Hippocampal formation (tissue), 2 donors: ENCODE data around the gene LAX1.
"Not testable (repeated sequence)": the region's sequence is repeated elsewhere in the genome, so short reads cannot be mapped to it uniquely, and the experiment has no call there.

Experiments
- DNase-seq, 2 donors: peaks; one replicate each; lab custom pipeline; 2025; lab: John Stamatoyannopoulos, UW

Gene LAX1, protein sequence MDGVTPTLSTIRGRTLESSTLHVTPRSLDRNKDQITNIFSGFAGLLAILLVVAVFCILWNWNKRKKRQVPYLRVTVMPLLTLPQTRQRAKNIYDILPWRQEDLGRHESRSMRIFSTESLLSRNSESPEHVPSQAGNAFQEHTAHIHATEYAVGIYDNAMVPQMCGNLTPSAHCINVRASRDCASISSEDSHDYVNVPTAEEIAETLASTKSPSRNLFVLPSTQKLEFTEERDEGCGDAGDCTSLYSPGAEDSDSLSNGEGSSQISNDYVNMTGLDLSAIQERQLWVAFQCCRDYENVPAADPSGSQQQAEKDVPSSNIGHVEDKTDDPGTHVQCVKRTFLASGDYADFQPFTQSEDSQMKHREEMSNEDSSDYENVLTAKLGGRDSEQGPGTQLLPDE

DNA sequence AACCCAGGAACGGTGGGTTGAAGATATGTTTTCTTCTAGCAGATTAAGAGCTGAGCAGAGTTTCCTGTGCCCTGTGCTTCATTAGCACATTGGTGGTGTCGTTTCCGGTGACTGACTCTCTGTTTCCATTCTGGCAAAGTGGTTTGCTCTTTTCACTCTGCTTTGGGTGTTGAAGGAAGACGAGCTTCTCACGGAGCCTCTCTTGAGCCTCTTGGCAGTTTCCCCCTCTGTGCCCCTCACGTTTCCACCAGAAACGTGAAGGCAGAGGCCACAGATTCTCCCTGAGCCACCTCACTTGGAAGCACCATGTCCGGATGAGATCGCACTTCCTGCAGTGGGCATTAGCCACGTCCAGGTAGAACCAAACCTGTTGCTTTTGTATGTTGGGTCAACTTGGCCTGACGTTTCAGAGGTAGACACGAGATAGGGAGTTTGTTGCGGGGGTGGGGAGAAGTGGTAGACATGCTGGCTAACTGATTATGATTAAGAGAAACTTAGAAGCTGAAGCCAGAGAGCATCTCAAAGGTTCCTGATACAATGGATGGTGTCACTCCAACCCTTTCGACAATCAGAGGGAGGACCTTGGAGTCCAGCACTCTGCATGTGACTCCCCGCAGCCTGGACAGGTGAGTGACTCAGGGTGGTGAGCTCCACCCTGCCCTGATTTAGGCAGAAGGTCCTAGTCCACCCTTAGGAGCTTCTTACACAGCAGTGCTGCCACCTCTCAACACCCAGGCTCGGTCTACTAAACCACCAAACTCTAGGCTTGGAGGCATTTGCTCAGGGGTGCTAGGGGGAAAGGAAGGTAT, at the start of gene LAX1:
LAX1 (plus strand) TSS at position 155 of the 809 bp plus-strand sequence; CDS start at position 538, 383 bp downstream.
- DNase-seq: no peak

DNA sequence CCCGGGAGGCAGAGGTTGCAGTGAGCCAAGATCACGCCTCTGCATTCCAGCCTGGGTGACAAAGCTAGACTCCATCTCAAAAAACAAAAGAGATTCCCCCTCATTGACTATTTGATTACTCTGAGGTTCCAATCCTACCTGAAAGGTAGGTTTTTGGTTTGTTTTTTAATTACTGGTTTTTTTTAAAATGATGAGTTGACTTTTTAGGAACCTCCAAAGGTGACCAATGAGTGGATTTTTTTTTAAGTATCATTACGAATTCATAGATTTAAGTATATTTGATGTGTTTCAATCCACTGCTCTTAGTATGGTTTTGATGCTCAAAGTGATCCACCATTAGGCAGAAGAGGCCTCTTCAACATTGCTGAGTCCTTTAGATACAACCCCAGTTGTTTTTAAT, 47.9 kb upstream of the LAX1 start:
- no peak for DNase-seq

DNA sequence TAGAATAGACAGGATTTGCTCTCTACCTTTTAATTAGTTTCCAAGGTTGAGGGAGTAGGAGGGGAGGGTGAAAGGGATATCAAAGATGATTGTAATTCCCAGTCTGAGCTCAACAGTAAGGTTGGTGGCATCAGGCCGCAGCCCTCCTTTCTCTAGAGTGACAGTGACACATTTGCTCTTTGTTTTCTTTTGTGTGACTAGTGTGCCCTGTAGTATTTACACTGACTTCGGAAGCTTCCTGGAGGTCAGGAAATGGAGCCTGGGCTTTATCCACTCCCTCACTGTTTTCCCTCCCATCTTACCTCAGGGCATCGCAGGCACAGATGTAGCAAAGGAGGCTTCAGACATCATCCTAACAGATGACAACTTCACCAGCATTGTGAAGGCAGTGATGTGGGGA, 44.7 kb upstream of the LAX1 start:
- DNase-seq: no peak

DNA sequence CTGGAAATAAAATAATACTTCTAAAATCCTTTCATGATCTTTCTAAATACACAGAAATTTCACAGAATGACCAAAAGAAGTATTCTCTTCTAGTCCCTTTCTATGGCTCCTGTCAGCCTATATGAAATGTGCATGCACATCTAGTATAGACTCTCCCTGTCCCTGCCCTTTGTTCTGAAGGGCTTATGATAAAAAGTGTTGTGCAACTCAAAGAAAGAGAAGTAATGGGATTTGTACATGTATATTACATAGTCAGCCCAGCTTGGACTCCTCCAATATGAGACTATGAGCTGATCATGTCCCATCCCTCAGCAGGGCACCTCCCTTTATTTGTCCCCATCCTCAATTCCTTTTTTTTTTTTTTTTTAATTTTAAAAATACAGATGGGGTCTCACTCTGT, 42.1 kb upstream of the LAX1 start:
- DNase-seq: no peak

DNA sequence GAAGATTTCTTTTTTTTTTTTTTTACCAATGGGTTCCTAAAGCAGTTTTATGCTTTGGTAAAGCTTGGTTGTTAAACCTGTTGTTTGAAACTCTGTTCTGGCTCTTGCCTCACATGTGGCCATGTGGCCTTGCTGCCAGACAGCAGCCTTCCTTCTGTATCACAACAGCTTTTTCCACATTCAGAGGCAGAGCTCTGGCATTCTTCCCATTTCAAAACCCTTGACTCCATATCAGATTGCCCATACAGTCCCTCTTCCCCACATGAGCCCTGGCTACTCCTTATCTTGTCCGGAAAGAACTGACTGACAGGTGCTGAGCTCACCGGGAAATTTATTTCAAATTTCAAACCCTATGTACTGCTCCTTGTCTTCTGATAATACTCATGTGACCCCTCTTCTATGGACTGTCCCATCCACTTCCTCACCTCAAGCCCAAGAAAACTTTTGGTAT, 38.5 kb upstream of the LAX1 start:
- no peak for DNase-seq

DNA sequence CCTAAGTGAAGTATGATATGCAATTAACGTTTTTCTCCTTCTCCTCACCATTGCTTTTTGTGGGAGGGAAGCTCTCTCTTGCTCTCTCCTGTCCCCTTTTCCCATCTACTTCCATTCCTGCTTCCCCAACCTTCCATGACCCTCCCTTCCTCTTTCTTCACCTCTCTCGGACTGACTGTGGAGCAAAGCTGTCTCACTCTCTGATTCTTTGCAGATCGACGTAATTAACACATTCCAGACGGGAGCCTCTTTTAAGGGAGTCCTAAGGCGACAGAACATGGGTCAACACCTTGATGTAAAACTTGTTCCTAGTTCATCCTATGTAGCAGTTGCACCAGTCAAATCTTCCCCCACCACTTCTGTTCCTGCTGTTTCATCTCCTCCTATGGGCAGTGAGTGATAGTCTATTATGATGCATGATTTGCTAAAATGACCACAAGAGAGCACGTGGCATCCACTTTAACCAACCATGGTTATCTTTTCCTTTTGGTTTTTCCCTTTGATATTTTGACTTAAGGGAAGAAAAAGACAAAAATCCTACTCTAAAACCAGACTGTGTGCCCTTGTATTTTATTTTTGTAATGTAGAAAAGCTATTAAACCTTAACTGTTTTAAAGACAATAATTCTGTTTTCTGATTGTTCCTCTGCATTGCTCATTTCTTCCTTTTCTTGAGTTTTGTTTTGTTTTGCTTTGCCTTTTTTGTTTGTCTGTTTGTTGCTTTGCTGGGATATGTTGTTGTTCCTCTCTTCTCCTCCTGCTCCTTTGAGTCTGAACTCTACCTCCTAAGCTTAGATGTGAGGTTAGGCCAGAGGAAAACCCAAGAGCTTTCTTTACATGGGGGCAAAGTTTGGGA, 31.7 kb upstream of the LAX1 start:
- DNase-seq: no peak

DNA sequence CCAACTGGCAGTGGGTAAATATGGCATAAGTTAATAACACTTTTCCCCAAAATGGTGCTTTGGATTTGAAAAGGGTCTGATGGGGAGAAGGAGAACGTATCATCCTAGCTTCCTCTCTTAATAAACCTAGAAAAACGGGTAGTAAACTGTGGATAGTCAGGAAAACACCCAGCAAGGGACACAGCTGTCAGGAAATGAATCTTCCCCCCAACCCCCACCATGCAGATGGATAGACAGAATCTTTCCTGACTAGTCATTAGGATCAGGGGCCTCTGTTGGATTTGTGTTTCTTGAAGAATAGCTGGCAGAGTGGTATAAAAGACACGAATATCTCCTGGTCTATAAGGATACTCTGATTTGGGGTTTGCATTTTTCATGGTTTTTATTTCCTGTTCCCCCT, 22.5 kb upstream of the LAX1 start:
- no peak for DNase-seq

DNA sequence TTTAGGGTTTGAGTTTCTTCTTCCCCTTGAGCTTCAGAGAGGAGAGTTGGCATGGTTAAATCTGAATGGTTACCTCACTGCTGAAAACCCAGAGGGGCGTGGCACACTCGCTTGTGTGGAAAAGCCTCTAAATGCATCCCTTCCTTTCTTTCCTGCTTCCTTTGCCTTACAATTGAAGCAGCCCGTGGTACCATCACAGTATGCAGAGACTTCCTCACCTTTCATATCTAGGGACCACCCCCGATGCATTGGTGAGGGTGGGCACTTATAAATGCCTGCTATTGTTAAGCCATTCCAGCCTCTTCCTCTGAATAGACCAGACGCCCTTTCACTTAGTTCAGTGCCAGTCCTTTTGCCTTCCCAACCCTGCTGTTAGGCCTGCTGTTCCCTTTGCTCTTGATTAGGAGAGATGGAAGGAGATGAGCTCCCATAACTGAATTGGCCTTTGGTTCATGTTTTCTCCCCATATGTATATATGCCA, 21.9 kb upstream of the LAX1 start:
- no peak for DNase-seq

DNA sequence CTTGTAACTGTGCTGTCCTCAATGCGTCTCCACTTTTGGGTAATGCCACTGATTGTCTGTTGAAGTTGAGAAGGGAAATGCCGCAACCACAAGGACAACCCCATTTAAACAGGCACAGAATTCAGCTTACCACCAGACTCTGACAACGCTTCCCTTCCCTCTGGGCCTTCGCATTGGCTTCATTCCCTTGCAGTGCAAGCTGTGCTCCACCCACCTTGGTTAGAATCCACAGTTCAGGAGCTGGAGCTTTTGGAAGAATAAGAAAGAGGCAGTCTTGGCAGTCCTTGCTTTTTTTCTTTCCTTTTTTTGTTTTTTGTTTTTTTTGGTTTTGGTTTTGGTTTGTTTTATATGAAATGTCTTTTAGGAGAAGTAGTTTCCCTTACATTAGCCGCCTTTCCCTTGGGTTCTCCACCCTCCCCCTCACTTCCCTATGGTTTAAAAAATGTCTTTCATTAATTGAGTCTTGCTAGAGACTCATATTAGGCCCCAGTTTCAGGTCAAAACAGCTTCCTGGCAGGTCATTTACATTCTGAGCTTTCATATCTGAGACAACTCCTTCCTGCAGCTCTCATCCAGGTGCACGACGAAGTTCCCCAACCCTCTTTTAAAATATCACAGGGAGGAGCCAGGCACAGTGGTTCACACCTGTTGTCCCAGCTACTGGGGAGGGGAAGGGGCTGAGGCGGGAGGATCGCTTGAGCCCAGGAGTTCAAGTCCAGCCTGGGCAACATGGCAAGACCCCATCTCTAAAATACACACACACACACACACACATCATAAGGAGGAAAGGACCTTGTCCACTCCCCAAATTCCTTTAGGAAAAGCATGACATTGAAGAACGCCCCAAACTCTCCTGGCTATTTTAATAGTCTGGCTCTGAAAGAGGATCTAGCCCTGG, 20.7 kb upstream of the LAX1 start:
- peak; percentile 10 to 72 for DNase-seq

DNA sequence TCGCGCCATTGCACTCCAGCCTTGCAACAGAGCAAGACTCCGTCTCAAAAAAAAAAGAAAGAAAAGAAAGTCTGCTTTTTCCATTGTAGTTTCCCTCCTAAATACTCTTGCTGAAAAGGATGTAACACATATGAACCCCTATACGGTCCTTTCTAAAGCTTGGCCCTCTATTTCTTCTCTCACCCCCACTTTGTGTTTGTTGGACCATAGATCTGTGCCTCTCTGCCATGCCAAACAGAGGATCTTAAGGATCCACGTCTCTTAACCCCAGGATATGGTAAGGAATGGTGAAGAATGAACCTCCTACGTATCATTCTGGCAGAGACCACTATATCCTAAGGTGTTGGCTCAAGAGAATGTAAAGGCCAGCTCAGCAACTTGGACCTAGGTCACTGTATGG, 18.7 kb upstream of the LAX1 start:
- DNase-seq: no peak

DNA sequence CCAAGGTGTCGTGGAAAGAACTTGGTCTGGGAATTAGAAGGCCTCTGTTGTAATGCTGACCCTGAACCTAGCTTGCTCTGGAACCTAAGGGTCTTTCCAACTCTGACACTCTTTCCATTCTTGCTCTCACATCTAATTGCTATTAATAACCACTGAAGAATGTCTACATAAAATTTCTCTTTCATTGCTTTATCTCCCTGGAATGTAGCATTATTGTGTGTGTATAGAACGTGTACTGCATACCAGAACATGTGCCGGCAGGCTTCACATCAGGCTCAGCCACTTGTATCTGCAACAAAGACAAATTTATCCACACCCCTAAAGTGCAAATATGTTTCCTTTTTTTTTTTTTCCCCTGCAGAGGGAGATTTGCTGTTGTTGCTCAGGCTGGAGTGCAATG, 13.9 kb upstream of the LAX1 start:
- DNase-seq: no peak

DNA sequence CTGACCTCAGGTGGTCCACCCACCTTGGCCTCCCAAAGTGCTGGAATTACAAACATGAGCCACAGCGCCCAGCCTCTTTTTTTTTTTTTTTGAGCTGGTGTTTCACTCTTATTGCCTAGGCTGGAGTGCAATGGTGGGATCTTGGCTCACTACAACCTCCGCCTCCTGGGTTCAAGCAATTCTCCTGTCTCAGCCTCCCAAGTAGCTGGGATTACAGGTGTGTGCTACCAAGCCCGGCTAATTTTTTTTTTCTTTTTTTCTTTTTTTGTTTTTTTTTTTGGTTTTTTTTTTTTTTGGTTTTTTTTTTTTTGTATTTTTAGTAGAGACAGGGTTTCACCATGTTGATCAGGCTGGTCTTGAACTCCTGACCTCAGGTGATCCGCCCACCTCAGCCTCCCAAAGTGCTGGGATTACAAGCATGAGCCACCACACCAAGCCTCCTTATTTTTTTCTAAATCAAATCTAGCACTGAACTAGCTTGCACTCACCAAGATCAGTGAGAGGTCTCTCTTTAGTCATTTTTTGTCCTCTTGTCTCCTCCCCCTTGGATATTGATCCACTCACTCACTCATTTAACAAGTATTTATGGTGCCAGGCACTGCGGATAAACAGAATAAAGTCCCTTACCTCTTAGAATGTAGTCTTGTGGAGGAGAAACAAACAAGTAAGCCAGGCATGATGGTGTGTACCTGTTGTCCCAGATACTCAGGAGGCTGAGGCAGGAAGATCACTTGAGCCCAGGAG, 13.2 kb upstream of the LAX1 start:
- DNase-seq: not testable (repeated sequence)

DNA sequence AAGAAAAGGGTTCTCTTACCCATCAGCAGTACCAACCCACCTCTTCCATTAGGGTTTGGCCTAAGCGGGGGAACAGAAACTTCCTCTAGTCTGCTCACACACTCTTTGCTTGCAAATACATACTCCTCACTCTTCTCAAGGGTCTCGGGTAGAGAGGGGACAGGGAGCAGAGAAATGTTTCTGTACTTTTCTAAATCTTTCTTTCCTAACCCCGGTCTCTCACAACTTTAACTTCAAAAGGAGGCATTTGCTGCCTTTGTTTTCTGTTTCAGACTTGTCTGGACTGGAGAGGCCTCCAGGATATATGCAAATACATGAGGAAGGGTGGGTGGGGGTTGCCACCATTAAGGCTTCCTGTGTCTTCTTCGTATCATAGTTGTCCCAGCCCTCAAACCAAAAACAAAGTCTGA, 10.5 kb upstream of the LAX1 start:
- no peak for DNase-seq

DNA sequence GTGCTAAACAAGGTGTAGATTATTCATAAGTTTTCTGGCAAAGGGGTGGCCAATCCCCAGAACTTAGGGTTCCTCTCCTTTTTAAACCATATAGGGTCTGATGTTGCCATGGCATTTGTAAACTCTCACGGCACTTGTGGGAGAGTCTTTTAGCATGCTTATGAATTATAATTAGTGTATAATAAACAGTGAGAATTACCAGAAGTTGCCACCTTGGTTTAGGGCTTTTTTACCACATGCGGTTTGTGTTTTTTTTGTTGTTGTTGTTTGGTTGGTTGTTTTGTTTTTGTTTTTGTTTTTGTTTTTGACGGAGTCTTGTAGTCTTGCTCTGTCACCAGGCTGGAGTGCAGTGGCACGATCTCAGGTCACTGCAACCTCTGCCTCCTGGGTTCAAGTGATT, 8.9 kb upstream of the LAX1 start:
- no peak for DNase-seq

DNA sequence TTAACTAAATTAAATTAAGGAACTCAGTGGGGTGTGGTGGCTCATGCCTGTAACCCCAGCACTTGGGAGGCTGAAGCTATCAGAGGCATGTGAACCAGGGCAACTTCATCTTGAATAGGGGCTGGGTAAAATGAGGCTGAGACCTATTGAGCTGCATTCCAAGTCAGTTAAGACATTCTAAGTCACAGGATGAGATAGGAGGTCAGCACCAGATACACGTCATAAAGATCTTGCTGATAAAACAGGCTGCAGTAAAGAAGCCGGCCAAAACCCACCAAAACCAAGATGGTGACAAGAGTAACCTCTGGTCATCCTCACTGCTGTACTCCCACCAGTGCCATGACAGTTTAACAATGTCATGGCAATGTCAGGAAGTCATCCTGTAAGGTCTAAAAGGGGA, 6.2 kb upstream of the LAX1 start:
- DNase-seq: not testable (repeated sequence)

DNA sequence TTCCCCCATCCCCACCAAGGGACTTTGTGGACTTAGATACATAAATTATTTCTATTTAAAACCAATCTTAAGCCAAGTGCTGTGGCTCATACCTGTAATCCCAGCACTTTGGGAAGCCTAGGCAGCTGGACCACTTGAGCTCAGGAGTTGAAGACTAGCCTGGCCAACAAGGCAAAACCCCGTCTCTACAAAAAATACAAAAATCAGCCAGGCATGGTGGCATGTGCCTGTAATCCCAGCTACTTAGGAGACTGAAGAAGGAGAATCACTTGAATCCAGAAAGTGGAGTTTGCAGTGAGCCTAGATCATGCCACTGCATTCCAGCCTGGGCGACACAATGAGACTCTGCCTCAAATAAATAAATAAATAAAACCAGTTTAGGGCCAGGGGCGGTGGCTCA, 4.5 kb upstream of the LAX1 start:
- no peak for DNase-seq

DNA sequence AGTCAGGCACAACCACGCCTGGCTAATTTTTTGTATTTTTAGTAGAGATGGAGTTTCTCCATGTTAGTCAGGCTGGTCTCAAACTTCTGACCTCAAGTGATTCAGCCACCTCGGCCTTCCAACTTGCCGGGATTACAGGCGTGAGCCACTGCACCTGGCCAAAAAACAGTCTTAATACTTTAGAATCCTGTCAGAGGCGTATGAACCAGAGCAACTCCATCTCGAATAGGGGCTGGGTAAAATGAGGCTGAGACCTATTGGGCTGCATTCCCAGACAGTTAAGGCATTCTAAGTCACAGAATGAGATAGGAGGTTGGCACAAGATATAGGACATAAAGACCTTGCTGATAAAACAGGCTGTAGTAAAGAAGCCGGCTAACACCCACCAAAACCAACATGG, 3.0 kb upstream of the LAX1 start:
- not testable (repeated sequence) for DNase-seq

DNA sequence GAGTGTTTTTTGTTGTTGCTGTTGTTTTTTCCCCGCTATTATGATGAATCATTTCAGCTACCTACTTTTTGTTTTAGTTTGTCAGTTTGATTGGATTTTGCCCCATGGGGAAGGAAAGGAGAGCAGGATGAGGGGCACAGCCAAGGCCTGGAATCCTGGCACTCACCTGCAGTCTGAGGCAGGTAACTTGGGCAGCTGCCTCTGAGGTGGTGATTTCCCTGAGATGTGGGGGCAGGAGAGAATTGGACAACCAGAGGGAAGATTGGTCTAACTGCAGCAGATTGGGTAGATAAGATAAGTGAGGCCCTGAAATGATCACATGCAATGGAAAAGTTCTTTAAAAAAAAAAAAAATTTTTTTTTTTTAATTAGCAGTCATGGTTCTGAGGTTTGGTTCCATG, 1.5 kb upstream of the LAX1 start:
- DNase-seq: no peak

DNA sequence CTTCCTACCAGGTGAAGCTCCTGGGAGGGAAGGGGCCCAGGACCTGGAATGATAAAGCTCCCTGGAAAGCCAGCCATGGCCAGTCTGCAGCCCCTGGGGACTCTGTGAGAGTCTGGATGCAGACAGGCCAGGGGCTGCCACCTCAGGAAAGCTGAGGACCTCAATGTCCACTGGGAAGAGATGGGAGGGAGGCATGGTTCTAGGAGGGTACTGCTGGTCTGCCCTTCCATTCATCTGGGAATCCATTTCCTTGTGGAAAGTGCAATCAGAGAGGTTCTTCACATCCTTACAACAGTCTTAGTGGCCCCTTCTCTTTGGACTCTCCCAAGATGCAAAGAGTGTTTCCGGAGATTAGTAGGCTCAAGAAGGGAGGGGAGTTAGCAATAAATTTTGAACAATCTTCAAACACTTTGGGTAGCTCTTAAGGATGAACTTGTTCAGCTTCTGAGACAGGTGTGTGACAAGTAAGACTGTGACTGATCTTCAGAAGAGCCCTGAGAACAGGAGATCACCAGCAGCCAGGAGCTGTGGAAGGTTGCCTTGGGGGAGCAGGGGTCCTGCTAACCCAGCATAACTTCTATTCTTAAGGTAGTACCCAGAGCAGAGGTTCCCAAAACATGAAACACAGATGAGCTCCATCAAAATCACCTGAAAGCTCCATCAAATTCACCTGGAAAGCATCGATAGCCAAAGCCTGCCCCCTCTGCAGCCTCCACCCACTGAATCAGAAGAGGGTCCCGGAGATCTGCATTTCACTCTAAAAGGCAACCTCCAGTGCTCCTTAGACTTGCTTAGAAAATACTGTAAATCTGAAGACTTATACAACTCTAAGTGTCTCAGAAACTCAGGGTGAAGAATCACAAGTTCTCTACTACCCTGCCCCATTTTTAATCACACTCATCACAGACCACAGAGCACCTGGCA, 616 bp upstream of the LAX1 start:
- no peak for DNase-seq
